ENCODE data around the gene OR11A1.

GRCh38 chr6:29489286-29489685 lies 32.4 kb upstream of the OR11A1 start:
- TF ChIP-seq CTCF (IDR thresholded peaks at IDR 0.05) (no peak), EZH2 (IDR thresholded peaks at IDR 0.05; ENCODE audit: borderline replicate concordance, insufficient read depth, low read depth, low read length, poor library complexity, severe bottlenecking) (no peak)
